Activated CD4-positive, alpha-beta T cell treated with anti-CD3 and anti-CD28 coated beads, Interleukin-2, amount 50 U/mL, for 16 hours (primary cell): ENCODE results near the gene SRM.
"Not testable (repeated sequence)": the region's sequence is repeated elsewhere in the genome, so short reads cannot be mapped to it uniquely, and the experiment has no call there.

ENCODE experiments used
- DNase-seq: peaks from one replicate; pipeline ENCODE4 v3.0.0-alpha.2; 2020

The SRM gene

DNA sequence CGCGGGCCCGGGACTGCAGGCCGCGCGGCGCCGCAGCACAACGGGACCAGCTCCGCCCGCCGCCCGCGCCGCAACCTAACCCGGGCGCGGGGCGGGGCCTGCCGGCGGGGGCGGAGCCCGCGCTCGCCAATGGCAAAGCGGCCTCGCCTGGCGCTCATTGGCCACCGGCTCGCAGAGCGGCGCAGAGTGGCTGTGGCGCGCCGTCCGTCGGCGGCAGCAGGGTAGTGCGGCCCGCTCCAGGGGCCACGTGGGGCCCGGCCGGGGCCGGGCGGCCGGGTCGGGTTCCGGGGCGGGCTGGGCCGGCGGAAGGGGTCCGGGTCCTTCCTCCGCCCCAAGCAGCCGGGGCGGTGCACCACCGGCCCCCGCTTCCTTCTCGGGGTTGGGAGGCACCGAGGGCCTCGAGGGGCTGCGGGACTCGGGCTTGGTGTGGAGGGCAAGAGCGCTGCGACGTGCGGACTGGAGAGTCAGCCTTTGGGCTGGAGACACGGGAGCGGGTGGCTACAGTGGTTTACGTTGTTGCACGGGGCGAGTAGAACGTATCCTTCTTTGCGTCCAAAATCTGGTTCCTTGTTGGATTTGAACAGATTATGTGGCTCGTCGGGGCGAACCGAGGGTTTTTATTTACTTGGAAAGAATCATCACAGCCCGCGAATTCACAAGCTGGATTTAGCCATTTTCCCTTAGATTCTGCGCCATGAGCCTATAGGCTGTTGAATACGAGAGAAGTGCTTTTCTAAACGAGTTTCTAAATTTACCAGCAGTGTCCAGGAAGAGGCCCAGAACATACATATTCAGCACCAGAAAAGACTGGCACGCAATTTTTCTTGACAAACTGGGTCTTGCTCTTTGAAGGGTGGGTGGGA, at the start of gene SRM:
Gene SRM, minus strand, starts transcription at position 51 of the 863 bp plus-strand sequence. CDS start 75 bp downstream, outside the sequence.
- peak; percentile 94 for DNase-seq

DNA sequence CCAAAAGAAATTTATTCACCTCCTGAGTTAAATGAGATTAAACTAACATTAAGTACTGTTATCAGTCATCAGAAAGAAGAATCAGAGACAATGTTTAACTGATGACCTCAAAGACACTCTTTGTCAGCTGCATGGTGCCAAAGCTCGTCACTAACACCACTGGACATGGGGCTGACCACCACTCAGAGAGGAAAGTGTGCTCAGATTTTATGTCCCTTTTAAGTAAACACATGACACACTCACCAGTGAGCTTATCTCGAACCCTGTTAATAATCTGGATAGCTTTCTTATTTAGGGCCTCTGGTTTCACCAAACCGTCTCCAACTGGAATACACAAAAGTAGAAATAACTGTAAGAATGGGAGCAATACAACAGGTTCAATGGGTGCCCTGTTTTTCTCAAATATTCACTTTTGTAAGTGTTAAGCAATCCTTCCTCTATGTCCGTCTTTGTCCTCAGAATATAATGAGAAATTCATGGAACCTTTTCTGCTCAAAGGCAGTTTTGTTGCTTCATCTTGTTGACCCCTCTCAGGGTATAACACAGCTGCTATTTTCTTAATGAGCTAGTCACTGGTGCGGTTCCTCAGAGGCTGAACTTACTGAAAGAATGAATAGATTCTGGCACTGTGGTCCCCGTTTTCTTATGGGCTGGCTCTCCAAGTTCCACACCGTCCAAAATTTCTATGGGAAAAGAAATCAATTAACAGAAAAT, 49.4 kb upstream of the SRM start:
- no peak for DNase-seq

DNA sequence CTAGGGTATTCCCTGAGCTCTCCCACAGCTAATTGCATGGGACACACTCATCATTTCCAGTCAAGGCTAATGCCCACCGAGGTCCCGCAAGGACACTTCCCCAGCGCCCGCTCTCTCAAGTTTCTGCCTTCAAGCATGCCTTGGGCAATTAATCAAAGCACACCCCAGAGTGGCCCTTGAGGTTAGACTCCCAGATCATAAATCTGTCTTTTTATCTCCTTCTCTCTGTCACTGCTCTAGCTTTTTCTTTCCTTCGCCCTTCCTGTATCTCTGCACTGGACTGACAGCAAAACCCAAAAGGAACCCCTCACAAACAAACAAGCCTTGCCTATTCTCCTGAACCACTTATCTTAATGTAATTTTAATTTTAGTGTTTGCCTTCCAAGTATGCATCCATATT, 47.8 kb upstream of the SRM start:
- DNase-seq, result no peak

DNA sequence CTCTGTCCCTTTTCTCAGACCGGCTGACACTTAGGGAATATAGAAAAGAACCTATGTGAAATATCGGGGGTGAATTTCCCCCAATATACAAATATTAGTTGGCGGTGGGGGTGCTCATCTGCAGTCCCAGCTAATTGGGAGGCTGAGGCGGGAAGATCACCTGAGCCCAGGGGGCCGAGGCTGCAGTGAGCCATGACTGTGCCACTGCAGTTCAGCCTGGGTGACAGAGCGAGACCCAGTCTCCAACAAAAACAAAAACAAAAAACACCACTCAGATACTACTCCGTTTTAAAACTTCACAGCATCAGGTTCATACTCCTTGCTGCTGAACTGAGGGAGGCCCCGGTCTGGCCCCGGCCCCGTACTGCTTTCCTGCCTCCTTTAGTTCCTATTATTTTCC, 45.8 kb upstream of the SRM start:
- DNase-seq, result no peak

DNA sequence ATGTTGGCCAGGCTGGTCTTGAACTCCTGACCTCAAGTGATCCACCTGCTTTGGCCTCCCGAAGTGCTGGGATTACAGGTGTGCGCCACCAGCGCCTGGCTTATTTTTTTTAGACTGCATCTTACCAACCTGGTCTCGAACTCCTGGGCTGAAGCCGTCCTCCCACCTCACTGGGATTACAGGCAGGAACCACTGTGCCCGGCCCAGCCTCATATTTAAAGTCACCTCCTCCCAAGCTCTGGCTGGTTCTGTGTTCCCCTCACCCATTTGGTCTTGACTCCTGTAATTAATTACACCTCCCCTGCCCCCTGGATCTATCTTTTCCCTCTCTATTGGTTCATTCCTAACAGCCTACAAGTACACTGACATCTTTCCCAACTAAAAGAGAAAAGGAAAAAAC, 41.5 kb upstream of the SRM start:
- DNase-seq, result no peak

DNA sequence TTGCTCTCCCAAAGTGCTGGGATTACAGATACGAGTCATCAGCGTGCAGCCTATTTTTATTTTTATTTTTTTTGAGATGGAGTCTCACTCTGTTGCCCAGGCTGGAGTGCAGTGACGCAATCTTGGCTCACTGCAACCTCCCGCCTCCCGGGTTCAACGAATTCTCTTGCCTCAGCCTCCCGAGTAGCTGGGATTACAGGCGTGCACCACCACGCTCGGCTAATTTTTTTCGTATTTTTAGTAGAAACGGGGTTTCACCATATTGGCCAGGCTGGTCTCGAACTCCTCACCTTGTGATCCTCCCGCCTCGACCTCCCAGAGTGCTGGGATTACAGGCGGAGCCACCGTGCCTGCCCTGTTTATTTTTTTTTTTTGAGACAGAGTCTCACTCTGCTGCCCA, 41.0 kb upstream of the SRM start:
- DNase-seq, result peak; percentile 10

DNA sequence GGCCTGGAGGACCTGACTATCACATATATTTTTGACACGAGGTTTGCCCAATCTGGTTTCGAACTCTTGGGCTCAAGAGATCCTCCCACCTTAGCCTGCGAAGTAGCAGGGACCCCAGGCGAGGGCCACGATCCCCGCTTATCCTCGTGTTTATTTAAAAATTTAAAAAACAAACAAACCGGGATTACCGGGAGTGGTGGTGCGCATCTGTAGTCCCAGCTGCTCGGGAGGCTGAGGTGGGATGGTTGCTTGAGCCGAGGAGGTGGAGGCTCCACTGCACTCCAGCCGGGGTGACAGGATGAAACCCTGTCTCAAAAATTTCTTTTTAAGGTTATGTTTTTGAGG, 40.3 kb upstream of the SRM start:
- no peak for DNase-seq

DNA sequence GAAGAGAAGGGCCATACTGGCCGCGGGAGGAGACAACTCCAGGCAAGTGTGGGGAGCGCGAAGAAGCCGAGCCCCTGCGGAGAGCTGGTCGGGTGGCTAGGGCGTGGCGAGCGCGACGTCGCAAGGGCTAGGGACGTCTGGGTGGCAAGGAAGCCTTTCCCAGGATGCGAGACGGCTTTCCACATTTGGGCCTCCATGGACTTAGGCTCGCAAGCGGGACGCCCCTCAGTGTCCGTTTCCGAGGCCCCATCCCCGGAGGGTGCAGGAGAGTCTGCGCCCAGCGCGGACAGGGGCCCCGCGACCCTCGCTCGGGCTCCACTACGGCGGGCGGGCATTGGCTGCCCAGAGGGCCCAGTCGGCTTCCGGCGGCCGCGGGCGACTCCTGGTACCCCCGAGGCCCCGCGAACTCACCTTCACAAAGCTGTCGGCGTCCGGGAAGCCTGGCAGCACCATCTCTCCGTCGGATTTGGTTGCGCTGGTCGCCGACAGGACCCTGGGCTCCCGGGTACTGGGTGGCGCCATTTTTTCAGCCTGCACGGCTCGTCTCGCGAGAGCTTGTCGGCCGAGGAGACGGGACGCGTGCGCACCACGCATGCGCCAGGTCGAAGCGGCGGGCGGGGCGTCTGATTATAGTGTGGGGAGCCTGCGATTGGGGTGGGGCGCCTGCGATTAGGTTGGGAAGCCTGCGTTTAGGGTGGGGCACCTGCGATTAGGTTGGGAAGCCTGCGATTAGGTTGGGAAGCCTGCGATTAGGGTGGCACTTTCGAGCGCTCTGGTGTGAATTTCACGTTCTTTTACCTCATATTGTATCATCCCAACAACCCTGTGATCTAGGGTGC, 39.7 kb upstream of the SRM start, which contains the start of gene EXOSC10:
Gene EXOSC10, minus strand, starts transcription at position 560 of the 839 bp plus-strand sequence. Its CDS starts 38 bp downstream, at position 522.
- peak; percentile 96 for DNase-seq

DNA sequence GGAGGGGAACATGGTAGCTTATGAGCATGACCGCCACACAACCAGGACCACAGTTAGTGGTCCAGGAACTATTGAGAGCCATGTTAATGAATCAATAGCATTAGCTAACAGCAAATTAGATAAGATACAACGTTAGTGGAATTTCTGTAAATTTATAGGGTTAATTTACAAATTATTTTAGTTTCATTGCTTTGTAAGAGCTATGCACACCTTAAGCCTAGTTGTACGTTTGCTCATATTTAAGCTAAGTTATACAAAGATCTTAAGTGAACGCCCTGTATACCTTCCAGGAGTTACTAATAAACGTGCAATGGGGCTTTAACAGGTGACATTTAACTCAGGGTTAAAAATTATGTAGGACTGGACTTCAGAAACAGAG, 39.1 kb upstream of the SRM start:
- no peak for DNase-seq

DNA sequence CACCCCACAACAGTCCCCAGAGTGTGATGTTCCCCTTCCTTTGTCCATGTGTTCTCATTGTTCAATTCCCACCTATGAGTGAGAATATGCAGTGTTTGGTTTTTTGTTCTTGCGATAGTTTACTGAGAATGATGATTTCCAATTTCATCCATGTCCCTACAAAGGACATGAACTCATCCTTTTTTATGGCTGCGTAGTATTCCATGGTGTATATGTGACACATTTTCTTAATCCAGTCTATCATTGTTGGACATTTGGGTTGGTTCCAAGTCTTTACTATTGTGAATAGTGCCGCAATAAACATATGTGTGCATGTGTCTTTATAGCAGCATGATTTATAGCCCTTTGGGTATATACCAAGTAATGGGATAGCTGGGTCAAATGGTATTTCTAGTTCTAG, 24.0 kb upstream of the SRM start:
- not testable (repeated sequence) for DNase-seq

DNA sequence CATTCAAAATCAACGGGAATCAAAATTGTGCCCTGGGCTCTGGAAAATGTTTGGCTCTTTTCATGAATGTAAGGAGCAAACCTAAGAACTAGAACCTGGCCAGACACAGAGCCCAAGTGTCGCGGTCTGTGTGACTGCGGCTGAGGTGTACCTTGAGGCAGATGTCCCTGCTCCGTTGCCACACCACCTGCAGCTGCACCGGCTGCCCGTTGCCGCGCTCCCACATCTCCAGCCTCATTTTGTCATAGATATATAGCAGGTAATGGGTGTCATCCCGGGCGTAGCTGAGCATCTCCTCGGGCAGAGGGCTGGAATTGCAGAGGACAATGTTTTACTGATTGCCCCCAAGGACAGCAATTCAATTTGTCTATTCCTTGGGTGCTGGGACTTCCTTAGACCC, 21.1 kb upstream of the SRM start:
- no peak for DNase-seq

DNA sequence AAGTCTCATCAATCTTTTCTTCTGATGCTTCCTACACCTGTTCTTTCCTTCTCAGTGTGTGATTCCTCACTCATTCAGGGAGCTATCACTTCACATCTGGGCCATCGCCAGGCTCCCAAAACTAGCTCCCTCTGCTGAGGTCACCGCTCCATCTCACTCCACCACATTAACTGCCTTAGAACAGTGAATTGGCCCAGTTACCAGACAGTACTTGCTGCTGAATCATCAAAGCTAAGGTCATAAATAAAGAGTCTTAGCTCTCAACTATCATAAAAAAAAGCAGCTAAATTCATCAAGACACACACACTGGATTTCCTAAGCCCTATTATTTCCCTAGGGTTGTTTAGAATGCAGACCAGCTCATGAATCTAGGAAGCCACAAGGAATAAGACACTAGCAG, 18.8 kb upstream of the SRM start:
- no peak for DNase-seq

DNA sequence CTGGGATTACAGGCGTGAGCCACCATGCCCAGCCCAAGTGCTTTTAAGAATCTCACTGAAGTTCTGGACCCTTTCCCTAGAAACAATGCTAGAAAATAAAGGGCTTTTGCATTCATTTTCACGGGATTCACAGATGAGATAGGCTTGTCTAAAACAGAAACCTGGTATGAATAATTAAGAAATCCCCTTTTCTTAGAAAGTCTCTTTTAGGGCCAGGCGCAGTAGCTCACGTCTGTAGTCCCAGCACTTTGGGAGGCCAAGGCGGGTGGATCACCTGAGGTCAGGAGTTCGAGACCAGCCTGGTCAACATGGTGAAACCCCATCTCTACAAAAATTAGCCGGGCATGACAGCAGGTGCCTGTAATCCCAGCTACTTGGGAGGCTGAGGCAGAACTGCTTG, 13.6 kb upstream of the SRM start:
- DNase-seq, result not testable (repeated sequence)

DNA sequence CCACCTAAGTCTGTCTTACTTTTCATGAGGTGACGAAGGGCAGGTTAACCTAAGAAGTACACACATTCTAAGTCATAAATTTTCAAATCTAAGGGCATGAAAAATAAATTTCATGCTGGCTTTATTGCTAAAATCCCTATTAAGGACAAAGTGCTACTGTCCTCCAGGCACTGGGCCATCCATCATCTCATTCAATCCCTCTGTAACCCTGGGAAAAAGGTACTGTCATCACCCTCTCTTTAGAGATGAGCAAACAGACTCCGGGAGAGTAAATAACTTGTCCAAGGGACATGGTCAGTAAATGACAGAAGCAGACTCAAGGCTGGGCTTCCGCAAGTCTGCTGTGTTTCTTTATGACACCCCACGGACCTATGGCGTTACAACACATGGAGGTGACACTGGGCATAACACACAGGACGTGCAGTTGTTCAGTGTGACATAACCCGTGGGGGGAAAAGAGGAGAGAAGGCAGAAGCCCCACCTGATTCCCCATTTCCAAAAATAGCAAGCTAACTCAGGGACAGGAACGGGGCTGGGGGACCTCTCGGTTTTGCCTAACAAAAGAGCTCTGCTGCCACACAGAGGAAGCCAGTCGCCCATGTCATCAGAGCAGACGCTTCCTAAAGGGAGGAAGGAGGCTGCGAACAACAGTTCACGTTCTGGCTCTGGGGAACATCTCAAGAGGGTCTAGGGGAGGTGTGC, 12.5 kb upstream of the SRM start:
- no peak for DNase-seq

DNA sequence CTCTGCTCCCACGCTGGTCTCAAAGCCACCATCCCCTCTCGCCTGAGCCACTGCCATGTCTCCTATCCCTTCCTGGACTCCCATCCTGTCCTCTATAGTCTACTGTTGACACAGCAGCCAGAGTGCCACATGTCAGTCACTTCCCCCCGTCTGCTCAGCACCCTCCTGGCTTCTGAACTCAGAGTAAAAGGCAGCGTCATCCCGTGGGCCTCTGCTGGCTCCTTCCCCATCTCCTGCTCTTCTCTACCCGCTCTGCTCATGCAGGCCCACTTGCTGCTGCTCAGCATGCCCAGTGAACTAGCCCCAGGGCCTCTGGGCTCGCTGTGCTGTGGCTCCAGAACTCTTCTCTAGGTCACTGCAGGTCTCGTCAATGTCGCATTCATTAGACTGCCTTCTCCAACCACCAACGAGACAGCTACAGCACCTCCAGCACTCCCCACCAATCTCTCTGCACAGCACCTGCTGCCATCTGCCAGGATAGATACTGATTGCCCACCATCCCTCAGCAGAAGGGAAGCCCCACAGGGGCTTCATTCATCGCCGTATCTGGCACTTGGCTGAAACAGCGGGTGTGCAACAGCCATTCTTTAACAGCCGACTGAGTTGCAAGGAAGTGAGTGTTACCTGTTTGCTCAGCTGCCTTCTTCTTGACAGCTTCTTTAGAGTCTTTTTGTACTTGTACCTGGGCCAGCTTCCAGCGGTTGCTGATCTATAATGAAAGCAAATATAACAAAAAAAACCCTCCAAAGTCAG, 11.8 kb upstream of the SRM start:
- DNase-seq, result no peak

DNA sequence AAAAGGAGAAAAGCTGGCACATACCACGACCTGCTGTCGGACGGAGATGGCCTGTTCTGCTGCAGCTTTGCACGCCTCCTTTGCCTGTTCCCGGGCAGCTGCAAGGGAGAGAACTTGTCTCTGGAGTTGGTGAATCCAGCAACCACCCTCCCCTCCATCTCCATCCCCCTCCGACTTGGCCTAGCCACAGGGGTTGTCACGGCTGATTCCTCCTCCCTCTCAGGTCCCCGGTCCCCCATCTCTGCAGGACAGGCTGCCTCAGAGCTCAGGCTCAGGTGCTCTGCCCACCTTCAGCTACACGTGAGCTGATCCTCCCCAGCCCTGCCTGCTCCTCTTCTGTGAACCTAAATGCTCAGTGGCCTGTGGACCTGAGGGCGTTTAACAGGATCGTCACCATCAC, 11.1 kb upstream of the SRM start:
- DNase-seq, result no peak

DNA sequence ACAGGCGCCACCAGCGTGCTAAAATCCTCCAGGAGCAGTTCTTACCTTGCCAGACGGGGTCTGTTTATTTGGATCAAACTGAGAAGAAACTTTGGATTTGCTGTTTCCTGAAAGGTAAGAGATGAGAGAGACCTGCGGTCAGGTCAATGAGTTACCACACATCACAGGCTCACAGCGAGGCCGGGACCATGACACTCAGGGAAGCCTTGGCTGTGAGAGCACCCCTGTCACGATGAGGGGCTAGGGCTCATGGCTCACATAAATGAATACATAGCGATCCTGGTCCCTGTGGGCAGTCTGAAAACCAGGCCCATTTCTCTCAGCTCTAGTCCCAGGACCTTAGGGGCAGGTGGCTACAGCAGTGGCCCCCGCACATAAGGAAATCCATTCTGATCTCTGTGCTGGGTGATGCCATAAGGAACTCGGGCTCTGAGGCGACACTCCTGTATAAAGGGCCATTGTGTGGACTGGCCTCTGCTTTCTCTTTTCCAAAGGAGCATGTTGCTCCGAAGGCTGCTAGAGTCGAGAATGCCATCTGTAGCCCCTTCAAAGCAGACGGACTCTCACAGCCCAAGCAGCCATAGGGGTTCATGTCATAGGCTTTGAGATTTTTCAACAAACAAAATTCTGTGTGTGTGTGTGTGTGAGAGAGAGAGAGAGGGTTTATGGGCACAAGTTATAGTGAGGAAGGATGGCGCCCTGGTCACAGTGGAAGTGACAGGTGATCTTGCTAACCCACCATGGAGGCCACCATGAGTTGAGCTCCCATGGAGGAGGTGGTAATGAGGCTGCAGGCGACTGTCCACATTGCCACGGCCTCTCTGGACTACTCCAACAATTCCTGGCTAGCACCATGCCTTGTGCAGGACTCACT, 9.0 kb upstream of the SRM start:
- DNase-seq, result no peak

DNA sequence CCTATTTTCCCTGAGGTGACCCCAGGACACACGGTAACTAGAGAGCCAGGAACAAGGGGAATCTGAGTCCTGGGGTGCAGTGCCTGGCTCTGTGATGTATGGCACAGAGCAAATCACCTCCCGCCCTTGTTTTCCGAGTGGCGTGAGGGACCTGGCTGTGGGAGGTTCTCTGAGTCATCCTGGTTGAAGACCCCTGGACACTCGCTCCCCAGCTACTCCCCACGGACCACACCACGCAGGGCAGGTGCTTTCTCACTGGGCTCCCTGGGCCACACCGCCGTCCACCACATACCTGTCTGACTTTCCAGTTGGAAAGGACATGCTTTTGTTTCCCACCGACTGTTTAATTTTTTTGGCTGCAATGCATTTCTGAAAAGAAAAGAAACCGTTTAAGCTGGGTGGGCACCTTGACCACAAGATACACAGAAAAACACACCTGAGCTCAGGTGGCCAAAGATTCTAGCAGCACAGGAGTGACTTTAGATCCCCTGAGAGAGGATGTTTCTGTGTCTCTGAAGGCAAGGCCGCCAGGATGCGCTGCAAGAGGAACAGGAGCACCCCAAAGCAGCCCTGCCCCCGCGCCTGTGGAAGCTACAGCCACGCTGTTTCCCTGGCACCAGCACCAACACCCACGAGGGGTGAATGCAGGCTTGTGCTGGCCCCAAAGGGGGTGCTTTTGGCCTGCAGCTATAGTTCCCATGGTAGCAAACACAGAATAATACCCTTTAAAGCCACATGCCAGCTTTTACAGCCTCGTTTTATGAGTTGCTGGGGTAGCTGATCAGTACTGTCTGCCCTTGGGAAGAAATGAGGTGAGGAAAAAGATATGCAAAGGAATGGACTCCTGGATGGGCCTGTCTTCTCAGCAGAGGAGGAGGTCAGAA, 8.1 kb upstream of the SRM start:
- DNase-seq, result no peak

DNA sequence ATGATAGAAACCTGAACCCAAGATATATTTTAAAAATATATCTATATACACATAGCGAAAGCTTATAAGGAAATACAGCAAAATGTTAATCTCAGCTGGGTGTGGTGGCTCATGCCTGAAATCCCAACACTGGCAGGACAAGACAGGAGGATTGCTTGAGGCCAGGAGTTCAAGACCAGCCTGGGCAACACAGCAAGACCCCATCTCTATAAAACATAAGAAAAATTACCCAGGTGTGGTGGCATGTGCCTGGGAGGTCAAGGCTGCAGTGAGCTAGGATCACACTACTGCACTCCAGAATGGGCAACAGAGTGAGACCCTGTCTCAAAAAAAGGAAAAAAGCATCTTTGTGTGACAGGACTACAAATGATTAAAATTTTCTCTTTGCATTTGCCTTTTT, 6.0 kb upstream of the SRM start:
- no peak for DNase-seq

DNA sequence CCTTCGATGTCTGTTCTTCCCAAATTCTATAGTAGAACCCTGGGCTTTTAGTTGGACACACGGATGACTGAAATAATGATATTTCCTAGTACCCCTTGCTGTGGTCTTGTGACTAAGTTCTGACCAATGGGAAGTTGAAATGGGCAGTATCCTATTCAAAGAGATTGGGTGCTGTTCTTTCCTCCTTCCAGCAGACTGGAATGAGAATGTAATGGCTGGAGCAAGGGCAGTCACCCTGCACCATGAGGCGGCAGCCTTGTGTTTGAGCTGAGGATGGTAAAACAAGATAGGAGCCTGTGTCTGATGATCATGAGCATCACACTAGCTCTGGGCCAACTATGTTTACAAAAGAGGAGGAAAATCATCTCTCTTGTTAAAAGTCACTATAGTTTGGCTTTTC, 5.1 kb upstream of the SRM start:
- DNase-seq, result no peak
